ENCODE results near the gene ME1.
"Not testable (repeated sequence)": the region's sequence is repeated elsewhere in the genome, so short reads cannot be mapped to it uniquely, and the experiment has no call there.

The ME1 gene

DNA sequence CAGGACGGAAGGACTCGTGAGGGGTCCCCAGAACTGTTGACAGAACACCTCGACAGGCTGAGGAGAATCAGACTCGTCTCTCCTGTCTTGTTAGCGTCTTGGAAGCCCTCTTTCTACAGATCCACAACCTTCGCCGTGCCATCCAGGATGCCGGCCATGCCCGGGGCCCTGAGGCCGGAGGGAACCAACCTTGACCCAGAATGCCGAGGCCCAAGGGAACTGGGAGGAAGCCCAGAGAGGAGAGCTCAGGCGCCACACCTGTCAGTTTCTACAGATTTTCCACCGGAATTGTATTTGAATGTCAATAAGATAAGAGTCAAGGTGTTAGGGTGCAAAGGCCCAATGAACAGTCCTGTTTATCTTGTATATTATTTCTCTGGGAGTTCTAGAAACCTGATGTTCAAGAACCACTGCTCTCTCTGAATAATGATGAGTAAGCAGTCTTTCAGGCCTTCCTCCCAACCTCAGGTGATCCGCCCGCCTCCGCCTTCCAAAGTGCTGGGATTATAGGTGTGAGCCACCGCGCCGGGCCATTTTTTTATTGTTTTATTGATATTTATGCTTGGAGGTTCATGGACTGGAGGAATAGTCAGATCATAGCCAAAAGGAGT lies 799 bp upstream of the ME1 start:
- DNase-seq, result no peak

DNA sequence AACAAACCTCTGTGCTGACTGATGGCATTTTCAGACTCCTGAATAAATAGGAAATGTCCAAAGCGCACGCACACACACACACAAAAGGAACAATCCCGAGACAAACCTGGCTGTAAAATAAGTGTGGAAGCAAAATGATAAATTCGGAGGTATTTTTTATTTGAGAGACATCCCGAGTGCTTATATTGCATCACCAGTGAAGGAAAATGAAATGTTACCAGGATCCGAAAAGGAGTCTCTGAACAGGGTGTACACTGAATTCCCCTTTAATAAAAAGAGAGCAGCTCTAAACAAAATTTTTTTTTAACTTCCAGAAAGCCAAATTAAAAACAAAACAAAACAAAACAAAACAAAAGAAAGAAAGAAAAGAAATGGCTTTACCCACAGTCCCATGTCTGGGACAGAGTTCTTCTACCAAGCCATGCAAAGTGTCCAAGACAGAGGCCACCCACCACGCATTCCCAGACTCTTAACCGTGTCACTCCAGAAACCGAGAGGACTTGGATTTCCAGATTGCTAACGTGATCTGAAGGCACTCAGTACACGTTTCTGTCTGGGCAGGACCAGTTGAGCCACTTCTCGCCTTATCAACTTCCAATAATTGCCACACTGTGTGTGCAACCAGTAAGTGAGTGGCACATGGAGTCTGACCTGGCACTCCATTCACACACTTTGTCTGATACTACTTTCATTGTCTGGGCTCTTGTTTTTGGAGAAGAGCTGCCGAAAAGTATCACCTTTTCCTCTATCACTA lies 817 bp downstream of the ME1 start:
- DNase-seq, result peak; percentile 59

DNA sequence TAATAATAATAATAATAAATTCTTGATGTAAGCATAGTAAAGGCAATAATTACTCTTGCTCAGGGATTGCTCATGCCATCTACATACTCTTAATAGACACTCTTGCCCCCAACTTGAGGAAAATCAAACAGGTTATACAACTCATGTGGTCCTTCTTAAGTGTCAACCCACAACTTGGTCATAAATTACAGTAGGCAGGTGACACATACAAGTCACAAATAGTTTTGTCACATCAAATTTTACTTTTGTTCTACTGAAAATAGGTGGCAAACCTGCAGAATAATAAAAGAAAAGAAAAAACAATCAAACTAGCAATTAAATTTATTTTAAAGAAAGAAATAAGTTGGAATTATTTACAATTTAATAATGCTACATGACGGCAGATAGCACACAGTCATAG lies 1.6 kb downstream of the ME1 start:
- DNase-seq, result no peak

DNA sequence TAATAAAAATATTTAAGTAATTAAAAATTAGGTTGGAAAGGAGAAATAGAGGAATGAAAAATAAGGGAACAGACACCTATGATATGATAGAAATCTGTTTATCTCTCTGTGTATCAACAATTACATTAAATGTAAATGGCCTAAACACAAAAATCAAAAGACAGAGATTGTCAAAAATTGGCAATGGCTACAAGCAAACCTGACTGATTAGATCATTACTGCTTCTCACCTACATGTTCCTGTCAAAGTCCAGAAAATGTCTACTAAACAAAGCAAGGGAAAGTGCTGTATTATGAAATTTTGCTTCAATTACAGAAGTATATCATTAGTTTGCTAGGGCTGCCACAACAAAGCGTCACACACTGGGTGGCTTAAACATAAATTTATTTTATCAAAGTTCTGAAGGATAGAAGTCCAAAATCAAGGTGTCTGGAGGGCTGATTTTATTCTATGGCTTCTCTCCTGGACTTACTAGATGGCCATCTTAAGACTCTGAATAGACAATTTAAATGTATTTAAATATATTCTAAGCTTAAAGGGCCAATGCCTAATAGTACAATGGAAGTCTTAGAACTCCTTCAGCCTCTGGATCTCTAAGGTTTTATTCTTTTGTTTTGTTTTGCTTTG lies 6.3 kb downstream of the ME1 start:
- DNase-seq, result no peak

DNA sequence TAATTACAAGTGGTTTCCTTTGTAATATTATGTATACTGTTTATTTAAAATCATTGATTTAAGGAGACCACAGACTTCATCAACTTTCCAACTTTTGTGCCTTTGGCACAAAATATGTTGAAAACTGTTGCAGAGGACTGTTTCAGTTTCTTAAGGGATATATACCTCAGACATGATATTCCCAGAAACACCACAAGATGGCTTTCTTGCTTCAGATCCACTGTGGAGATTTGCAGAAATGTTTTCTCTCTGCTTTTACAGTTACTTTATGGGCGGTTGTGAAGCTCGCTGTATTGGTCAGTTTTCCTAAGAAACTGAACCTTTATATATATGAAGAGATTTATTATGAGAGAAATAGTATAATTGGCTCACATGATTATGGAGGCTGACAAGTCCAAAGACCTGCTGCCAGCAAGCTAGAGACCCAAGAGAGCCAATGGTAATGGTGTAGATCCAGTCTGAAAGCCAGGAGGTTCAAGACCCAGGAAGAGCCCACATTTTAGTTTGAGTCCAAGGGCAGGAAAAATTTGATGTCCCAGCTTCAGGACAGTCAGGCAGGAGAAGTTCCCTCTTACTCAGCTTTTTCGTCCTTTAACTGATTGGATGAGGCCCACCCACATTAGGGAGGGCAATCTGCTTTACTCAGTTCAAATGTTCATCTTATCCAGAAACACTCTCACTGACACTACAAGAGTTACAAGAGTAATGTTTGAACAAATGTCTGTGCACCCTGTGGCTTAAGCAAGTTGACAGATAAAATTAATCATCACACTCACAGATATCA lies 12.8 kb downstream of the ME1 start:
- peak; percentile 60 for DNase-seq

DNA sequence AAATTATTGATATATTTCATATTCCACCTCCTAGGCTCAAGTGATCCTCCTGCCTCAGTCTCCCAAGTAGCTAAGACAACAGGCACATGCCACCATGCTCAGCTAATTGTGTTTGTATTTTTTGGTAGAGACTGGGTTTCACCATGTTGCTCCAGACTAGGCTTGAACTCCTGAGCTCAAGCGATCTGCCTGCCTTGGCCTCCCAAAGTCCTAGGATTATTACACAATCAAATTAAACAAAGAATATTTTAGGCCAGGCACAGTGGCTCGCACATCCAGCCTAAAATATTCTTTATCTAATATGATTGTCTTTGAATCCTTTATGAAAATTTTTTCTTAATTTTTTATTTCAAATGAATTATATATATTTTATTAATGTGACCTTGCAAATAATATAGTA lies 17.8 kb downstream of the ME1 start:
- no peak for DNase-seq

DNA sequence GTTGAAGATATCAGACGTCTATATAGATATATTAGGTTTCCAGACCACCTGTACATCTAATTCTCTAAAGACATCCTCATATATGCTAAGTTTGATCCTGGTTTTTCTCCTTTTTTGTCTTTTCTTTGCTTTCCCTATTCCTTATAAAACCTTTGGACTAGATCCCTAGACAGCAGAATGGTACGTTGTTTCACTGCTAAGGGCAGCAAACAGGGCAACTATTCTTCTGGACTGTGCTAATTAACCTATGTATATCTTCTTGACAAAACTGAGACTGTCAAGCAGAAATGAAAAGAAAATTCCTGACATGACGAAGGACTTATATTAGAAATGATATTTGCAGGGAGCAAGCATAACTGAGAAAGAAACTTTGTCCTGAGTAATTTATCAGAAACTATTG lies 19.1 kb downstream of the ME1 start:
- DNase-seq, result no peak

DNA sequence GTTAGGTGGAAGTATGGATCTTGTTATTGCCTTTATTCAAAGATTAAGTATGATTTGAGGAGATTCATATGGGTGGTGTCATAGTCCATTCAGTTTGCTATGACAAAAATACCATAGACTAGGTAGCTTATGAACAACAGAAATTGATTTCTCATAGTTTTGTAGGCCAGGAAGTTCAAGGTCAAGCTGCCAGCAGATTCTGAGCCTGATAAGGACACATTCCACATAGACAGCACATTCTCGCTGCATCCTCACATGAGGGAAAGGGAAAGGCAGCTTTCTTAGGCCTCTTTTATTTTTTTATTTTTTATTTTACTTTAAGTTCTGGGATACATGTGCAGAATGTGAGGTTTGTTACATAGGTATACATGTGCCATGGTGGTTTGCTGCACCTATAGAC lies 27.7 kb downstream of the ME1 start:
- DNase-seq, result no peak

DNA sequence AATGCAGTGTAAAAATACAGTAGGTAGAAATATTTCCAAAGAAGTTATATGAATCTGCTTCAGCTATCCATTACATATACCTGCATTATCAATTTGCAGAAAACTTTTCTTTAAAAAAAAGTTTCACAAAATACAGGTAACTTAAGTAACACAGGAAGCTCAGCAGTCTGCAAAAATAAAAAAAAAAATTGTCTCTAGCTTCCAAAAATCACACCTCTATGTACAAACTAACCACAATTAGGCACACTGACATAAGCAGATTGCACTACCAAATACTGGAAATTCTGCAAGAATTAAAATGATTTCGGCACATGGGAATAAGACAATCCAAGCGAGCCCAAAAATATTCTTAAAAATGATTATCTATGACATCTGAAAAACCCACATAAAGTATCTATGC lies 41.2 kb downstream of the ME1 start:
- no peak for DNase-seq

DNA sequence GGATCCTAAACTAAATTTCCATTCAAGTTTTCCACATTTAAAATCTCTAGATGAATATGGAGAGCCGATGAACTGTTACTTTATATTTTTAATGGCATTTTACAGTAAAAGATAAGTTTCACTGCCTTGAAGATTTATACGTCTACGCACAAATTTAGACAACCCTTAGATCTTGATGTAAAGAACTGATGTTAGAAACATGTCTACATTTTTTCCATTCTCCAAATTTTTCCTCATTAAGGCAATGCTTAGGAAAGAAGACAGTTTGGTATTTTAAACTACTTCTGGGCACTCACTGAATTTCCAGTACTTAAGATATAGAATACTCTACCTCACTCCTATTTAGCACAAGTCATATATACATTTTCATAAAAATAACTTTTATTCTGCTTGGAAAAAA lies 45.4 kb downstream of the ME1 start:
- no peak for DNase-seq

DNA sequence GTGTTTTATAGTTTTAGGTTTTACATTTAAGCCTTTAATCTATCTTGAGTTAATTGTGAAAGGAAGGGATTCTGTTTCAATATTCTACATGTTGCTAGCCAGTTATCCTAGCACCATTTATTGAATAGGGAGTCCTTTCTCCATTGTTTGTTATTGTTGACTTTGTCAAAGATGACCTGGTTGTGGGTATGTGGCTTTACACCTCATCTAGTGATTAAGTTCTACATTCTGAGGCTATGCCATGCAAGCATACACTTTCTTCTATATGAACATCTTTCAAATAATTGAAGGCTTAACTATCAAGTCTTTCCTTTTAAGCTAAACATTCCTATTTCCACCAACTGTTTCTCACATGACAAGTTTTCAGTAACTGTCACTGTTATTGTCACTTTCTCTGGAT lies 46.1 kb downstream of the ME1 start:
- DNase-seq, result no peak

DNA sequence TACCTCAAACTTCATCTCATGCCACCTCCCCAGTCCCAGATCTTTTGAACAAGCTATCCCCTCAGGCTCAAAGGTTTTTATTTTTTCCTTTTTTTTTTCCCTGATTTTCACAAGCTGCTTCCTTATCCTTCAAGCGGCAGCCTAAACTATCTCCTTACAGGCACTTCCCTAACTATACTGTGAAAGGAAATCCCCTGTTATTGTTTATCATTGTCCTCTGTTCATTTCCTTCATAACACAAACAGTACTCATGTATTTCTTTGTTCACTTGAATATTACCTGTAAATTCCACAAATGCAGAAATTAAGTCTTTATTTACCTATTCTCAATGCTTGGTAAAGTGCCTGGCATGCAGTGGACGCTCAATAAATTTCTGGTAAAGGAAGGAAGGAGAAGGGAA lies 48.9 kb downstream of the ME1 start:
- DNase-seq, result no peak

DNA sequence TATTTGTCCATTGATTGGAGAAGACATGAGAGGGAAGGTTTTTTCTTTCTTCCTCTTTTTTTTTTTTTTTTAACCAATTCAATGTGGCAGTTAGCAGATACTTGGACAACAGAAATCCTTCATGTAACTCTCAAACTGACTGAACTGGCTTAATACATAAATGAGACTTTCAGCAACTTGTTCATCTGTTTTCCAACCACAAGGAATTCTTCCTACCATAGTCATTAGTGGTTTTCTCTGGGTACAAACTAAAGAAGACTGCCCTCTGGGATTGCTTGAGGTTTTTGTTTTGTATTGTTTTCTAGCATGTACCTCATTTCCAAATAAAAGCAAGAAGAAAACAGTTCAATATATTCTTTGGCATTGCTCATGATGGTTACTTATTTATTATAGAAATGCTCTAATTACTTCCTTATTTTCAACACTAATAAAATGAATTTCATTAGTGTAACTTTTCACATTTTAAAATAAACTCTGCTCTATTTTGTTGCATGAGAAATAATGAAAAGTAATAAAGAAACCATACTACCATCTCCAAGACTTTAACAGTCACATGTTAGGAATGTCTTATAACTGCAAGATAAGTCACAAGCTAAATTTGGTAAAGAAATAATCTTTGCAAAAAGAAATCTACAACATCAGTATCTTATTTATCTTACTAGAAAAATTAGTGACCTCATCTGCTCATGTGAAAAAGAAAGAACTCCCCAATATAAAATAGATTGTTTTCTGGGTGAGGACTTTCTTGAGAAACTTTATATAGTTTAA lies 52.0 kb downstream of the ME1 start:
- DNase-seq, result peak; percentile 80

DNA sequence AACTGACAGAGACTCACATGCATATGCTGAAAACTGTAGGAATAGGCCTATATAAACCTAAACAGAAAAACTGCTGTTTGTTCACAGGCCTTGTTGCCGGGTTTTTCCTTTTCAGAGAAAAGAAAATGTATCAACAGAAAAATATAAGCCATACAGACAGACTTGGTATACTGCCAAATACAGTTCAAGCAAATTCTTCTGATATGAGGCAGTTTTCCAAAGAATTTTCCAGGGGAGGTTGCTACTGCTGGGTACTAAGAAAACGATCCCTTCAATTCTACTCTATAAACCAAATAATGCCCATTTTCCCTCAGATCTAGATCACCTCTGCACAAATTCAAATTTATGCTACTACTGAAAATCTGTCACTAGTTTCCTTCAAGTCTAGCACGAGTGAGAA lies 59.4 kb downstream of the ME1 start:
- peak; percentile 84 for DNase-seq

DNA sequence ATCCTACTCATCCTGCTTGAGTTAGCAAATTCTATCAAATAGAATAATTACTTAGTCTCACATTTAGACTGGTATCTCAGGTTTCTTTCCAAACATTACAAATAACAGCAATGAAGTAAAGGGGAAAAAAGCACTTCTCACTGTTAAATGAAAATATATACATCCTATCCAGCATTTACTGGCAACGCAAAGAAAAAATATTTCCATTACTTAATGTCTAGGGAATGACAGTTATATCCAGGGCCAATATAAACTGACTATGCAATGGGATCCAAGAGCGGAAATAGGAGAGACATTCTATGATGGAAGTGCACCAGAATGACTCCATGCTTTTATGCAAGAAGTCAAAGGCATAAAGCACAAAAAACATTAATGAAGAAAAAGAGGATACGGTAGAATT lies 60.3 kb downstream of the ME1 start:
- peak; percentile 63 for DNase-seq

DNA sequence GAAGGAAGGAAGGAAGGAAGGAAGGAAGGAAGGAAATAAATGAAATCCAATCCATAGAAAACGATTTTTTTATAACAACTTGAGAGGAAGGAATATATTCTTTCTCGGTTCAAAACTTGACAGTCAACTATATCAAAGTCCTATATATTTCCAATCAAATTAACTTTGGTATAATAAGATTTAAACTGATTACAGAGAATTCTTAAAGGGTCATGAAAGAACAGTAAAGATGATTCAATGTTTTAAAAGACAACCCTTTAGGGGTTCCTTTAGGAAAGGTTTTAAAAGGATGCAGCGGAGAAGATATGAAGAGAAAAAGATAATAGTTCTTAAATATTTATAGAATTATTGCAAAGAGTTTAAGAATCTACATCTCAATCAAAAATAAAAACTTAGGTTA lies 61.2 kb downstream of the ME1 start:
- DNase-seq, result no peak

DNA sequence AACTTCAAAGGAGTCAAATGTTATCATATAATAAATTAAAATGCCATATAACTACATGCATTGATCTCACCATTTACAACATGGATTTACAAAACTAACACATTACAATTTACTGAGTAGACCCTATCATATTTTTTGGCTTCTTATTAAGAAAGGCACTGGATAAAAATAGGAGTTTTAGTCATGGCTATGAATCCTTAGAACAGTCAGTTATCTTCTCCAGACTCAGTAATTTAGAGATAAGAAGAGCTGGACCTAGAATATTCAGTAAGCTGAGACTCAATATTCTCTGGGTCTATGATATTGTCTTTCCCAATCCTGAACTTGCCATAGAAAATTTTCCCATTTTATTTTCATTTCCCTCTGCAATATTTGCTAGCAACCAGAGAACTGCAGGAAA lies 62.3 kb downstream of the ME1 start:
- no peak for DNase-seq

DNA sequence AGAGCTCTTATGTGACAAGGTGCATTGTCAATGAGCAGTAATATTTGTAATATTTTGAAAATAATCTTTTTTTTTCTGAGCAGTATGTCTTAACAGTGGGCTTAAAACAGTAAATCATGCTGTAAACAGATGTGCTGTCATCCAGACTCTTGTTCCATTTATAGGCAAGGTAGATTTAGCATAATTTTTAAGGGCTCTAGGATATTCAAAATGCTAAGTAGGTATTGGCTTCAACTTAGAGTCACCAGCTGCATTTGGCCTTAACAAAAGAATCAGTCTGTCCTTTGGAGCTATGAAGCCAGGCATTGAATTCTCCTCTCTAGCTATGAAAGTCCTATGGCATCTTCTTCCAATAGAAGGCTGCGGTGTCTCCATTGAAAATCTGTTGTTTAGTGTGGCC lies 63.7 kb downstream of the ME1 start:
- no peak for DNase-seq

DNA sequence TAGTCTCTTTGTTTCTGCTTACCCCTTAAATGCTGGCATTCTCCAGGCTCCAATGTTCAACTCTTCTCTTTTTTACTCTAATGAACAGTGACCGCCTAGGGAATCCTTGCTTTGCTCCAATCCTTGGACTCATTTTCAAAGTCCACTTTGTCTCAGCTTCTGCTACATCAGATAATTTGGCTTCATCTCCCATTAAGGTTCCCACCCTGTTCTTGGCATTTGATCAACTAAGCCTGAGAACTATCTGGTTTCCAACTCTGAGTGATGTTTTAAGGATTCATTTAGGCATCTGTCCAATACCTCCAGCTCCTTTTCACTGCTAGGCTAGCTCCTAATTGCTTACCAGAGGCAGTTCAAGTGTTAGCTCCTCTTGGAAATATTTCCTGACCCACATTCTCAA lies 64.9 kb downstream of the ME1 start:
- DNase-seq, result peak; percentile 87

DNA sequence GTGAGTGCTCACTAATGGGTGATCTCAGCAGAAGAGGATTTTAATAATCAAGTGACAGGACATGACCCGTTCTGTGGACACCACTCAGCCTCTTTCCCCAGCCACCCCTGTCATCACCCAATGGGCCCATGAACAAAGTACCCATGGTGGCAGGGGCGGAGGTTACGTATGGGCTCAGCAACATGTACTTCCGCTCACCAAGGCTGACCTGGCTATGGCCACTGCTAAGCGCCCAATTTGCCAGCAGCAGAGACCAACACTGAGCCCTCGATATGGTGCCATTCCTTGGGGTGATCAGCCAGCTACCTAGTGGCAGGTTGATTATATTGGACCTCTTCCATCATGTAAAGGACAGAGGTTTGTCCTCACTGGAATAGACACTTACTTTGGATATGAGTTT lies 68.5 kb downstream of the ME1 start:
- not testable (repeated sequence) for DNase-seq

DNA sequence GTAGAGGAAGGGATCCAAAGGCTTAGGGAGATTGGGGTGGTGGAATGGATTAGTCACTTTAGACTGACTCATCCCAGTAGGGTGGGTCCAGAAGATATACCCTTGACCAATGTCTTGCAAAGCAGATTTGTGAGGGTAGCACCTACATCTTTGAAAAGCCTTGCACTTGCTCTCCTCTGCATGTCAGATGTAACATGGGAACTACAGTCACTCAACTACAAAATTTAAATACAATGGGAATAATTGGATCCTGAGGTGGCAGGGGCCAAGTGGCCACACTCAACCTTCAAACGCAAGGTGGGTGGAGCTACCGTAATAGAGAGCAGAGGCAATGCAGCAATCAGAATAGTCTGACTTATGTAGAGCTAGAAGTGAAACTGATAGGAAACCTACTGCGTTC lies 71.2 kb downstream of the ME1 start:
- no peak for DNase-seq

DNA sequence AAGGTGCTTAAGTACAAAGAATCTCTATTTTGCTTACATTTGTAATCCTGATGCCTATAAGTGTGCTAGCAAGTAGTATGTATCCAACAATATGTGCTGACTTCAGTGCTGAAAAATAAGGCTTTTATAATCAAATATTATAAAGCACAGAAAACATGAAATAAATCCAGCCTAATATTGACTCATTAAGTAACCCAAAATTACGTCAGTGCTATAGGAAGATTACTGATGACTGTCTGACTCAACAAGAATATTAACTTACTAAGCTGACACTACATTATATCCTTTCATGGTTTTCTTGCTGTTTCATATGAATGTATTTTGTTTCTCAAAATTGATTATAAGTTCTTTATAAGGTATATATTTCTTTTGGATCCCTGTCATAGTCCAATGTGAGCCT lies 76.1 kb downstream of the ME1 start:
- DNase-seq, result no peak
